OCI-M2 (cell line): ENCODE measurements around the gene SULT1A3.
"Not testable (repeated sequence)": the region's sequence is repeated elsewhere in the genome, so short reads cannot be mapped to it uniquely, and the experiment has no call there.

Experiments used
- DNase-seq: peaks from one replicate; lab custom pipeline; 2025; ENCODE audit not compliant: unreplicated experiment; lab: John Stamatoyannopoulos, UW

Gene SULT1A3

GRCh38 chr16:30186782-30187555 lies 12.1 kb upstream of the SULT1A3 start:
- DNase-seq: no peak

GRCh38 chr16:30187556-30187865 lies 11.5 kb upstream of the SULT1A3 start:
- no peak for DNase-seq

GRCh38 chr16:30187971-30188561 lies 11.0 kb upstream of the SULT1A3 start:
- no peak for DNase-seq

- DNase-seq: not testable (repeated sequence)
Measured at GRCh38 chr16:30191158-30191557, 7.9 kb upstream of the SULT1A3 start.

- not testable (repeated sequence) for DNase-seq
Measured at GRCh38 chr16:30193098-30193497, 6.0 kb upstream of the SULT1A3 start.

GRCh38 chr16:30193615-30194014 lies 5.4 kb upstream of the SULT1A3 start, which contains the start of the genes BOLA2B and SLX1A:
BOLA2B (minus strand) TSS chr16:30193666; CDS start chr16:30193595, 71 bp downstream.
SLX1A (plus strand) TSS chr16:30193875; CDS start chr16:30194085, 210 bp downstream.
- DNase-seq: not testable (repeated sequence)

- not testable (repeated sequence) for DNase-seq
Measured at GRCh38 chr16:30194172-30194925, 4.7 kb upstream of the SULT1A3 start.

- DNase-seq: not testable (repeated sequence)
Measured at GRCh38 chr16:30197001-30197400, 2.1 kb upstream of the SULT1A3 start.

GRCh38 chr16:30199608-30200343 lies 721 bp downstream of the SULT1A3 start:
- not testable (repeated sequence) for DNase-seq

- DNase-seq: not testable (repeated sequence)
Measured at GRCh38 chr16:30205541-30206236, 6.6 kb downstream of the SULT1A3 start.

GRCh38 chr16:30206252-30206651 lies 7.2 kb downstream of the SULT1A3 start:
- not testable (repeated sequence) for DNase-seq

- DNase-seq: not testable (repeated sequence)
Measured at GRCh38 chr16:30207063-30207704, 8.1 kb downstream of the SULT1A3 start.

- not testable (repeated sequence) for DNase-seq
Measured at GRCh38 chr16:30209032-30209431, 10.0 kb downstream of the SULT1A3 start.

GRCh38 chr16:30211414-30211813 lies 12.4 kb downstream of the SULT1A3 start:
- not testable (repeated sequence) for DNase-seq

- not testable (repeated sequence) for DNase-seq
Measured at GRCh38 chr16:30217082-30217481, 18.0 kb downstream of the SULT1A3 start.

GRCh38 chr16:30248379-30248778 lies 49.3 kb downstream of the SULT1A3 start, which contains the start of gene NPIPB13:
NPIPB13 (minus strand) TSS chr16:30248479; CDS start chr16:30245573, 2,906 bp downstream.
- not testable (repeated sequence) for DNase-seq
